ENCODE data around the gene DYSF. TPM values are rescaled to one million over a fixed set of nuclear protein-coding genes. Genes with fewer than 3 reads are reported as not detected.

DYSF gene
- total RNA-seq, 1 experiment from 2014 or later: 0.31 TPM

- ChIA-PET POLR2A (no interaction called here), CTCF (no interaction called here)
- Histone ChIP-seq H3K9me3 (ENCODE audit: control insufficient read depth, insufficient read depth, low read depth, low read length) (no peaks in the 10 kb centered on the region), H3K27ac (ENCODE audit: low read length) (no peak overlapping the region), H3K36me3 (ENCODE audit: control insufficient read depth, insufficient read depth, low read length) (no peaks in the 10 kb centered on the region), H3K4me3 (ENCODE audit: low read depth in 2 of 2, low read length in 2 of 2) (no peak overlapping the region), H3K4me1 (ENCODE audit: control insufficient read depth, insufficient read depth, low read length) (no peaks in the 10 kb centered on the region), H3K27me3 (ENCODE audit: control insufficient read depth, insufficient read depth, low read length) (no peaks in the 10 kb centered on the region)
- intact Hi-C loops (cut with micrococcal nuclease; ENCODE audit: unreplicated experiment): no loop called here
- no peak for ATAC-seq
- DNase-seq (ENCODE audit: low read depth, low spot score): no peak
- TF ChIP-seq POLR2AphosphoS5 (IDR thresholded peaks at IDR 0.05; ENCODE audit: low read depth, low read length) (no peak), REST (IDR thresholded peaks at IDR 0.05; ENCODE audit: insufficient read depth in 1 of 2, low read depth in 2 of 2, low read length in 1 of 2) (no peak), SIN3A (IDR thresholded peaks at IDR 0.05; ENCODE audit: borderline replicate concordance, insufficient read depth, low read depth, low read length) (no peak), CTCF (IDR thresholded peaks at IDR 0.05) (no peak), TCF7L2 (IDR thresholded peaks at IDR 0.05; ENCODE audit: low read depth, low read length) (no peak)
- no TSS peak for BruUV-seq (replicated peaks)
- in situ Hi-C loops (cut with HindIII; ENCODE audit: low pct_unique_long_range_greater_than_20kb, low sequenced_read_pairs): no loop called here
These were observed 205.4 kb downstream of the DYSF start for GRCh38 chr2:71658771-71659170.

GRCh38 chr2:71659868-71660518 lies 206.6 kb downstream of the DYSF start:
- no TSS peak for BruUV-seq (replicated peaks)
- Histone ChIP-seq H3K4me3 (ENCODE audit: low read depth in 2 of 2, low read length in 2 of 2) (no peak overlapping the region), H3K9me3 (ENCODE audit: control insufficient read depth, insufficient read depth, low read depth, low read length) (no peaks in the 10 kb centered on the region), H3K27ac (ENCODE audit: low read length) (no peak overlapping the region), H3K4me1 (ENCODE audit: control insufficient read depth, insufficient read depth, low read length) (no peaks in the 10 kb centered on the region), H3K27me3 (ENCODE audit: control insufficient read depth, insufficient read depth, low read length) (no peaks in the 10 kb centered on the region), H3K36me3 (ENCODE audit: control insufficient read depth, insufficient read depth, low read length) (no peaks in the 10 kb centered on the region)
- ATAC-seq: no peak
- in situ Hi-C loops (cut with HindIII; ENCODE audit: low pct_unique_long_range_greater_than_20kb, low sequenced_read_pairs) (no loop called here), intact Hi-C loops (cut with micrococcal nuclease; ENCODE audit: unreplicated experiment) (no loop called here)
- no peak for DNase-seq (ENCODE audit: low read depth, low spot score)
- ChIA-PET CTCF (no interaction called here), POLR2A (no interaction called here)
- TF ChIP-seq POLR2AphosphoS5 (IDR thresholded peaks at IDR 0.05; ENCODE audit: low read depth, low read length): no peak
- TF ChIP-seq CTCF (IDR thresholded peaks at IDR 0.05): no peak
